HUES6 (cell line): ENCODE data around the gene DEAF1.
A peak's percentile ranks its signal among the peaks of the same experiment; 100 is the strongest.

ENCODE experiments used
- H3K27ac ChIP-seq: 2 replicates; pipeline ENCODE4 v1.7.0; 2013; ENCODE audit warnings: low read depth, mild to moderate bottlenecking, low read length, inconsistent platforms
- H3K27me3 ChIP-seq: 2 replicates; pipeline ENCODE4 v1.6.1; 2013; ENCODE audit warnings: low read length; ENCODE audit not compliant: control insufficient read depth, insufficient read depth
- H3K36me3 ChIP-seq: 2 replicates; pipeline ENCODE4 v1.6.1; 2013; ENCODE audit warnings: low read length; ENCODE audit not compliant: control insufficient read depth, insufficient read depth
- H3K4me1 ChIP-seq: 2 replicates; pipeline ENCODE4 v1.6.1; 2013; ENCODE audit warnings: low read length; ENCODE audit not compliant: control insufficient read depth, insufficient read depth
- H3K4me3 ChIP-seq: 2 replicates; pipeline ENCODE4 v1.5.1; 2013; ENCODE audit warnings: low read depth, low read length
- H3K9ac ChIP-seq: one replicate; pipeline ENCODE4 v1.6.1; 2013; ENCODE audit warnings: mild to moderate bottlenecking, low read length
- H3K9me3 ChIP-seq: 2 replicates; pipeline ENCODE4 v1.6.1; 2013; ENCODE audit warnings: low read depth, low read length; ENCODE audit not compliant: control insufficient read depth, insufficient read depth

Gene DEAF1

GRCh38 chr11:697811-698311, 2.8 kb upstream of the DEAF1 start:
- Histone ChIP-seq H3K4me3 (no peak overlapping the region; the same call in 1 of the 2 replicates), H3K27me3 (no peaks in the 10 kb centered on the region), H3K9me3 (no peaks in the 10 kb centered on the region), H3K4me1 (peaks cover 35% of the 10 kb centered on the region), H3K27ac (peak overlapping the region; percentile 52; the same call in 1 of the 2 replicates), H3K9ac (peak overlapping the region; percentile 49), H3K36me3 (peaks cover 7% of the 10 kb centered on the region; the same call in 1 of the 2 replicates)

- H3K27me3 ChIP-seq = no peaks in the 10 kb centered on the region
- H3K4me3 ChIP-seq = no peak overlapping the region
- H3K36me3 ChIP-seq = peaks cover 5% of the 10 kb centered on the region; the same call in 1 of the 2 replicates
- H3K27ac ChIP-seq = no peak overlapping the region
- H3K9me3 ChIP-seq = no peaks in the 10 kb centered on the region
- H3K9ac ChIP-seq = no peak overlapping the region
- peaks cover 35% of the 10 kb centered on the region for H3K4me1 ChIP-seq
These were observed 2.0 kb upstream of the DEAF1 start for GRCh38 chr11:696955-697491.

- Histone ChIP-seq H3K27ac (peak within 1 kb of the TSS; percentile 99), H3K9me3 (no peaks in the 10 kb centered on the region), H3K9ac (peak within 1 kb of the TSS; percentile 94), H3K27me3 (no peaks in the 10 kb centered on the region), H3K36me3 (no peaks in the 10 kb centered on the region; the same call in 1 of the 2 replicates), H3K4me3 (peak within 1 kb of the TSS; percentile 94), H3K4me1 (peaks cover 35% of the 10 kb centered on the region)
These were observed 671 bp upstream of the DEAF1 start, which contains the start of gene TMEM80 for GRCh38 chr11:695538-696248. TMEM80 (plus strand) TSS chr11:695816; CDS start chr11:695828, 12 bp downstream.

DNA sequence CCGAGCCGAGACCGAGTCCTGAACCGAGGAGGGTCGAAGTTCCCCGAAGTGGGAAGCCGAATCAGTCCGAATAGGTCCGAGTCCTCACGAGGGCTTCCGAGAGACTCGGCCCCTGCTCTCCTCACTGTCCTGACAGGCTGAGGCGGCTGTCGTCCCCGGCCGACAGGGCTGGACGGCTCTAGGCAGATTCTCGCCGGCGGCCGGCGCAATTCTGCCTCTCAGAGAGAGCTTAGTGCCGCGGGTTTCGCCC, 191 bp upstream of the DEAF1 start:
- H3K36me3 ChIP-seq = no peaks in the 10 kb centered on the region; the same call in 1 of the 2 replicates
- peak overlapping the region; percentile 94 for H3K4me3 ChIP-seq
- peaks cover 35% of the 10 kb centered on the region for H3K4me1 ChIP-seq

DNA sequence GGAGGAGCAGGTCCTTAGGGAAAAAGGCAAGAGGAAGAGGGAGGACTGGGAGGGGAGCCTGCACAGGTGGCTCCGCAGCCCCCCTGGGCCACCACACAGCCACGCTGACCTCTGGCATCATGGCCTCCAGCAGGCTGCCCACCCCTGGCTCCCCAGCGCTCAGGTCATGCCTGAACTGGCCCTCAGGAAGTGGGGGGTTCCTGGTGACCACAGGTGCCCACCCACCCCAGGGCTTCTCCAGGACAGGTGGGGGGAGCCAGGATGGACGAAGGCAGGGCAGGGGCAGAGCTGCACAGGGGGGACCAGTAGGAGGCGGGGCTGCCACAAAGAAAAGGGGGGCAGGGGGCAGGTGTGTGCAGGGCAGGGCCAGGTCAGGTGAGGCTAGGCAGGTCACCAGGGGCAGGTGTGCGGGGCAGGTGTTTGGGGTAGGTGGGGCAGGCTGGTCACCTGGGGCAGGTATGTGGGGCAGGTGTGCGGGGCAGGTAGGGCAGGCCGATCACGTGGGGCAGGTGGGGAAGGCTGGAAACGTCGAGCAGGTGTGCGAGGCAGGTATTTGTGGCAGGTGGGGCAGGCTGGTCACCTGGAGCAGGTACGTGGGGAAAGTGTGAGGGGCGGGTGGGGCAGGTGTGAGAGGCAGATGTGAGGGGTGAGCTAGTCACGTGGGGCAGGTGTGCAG, 997 bp downstream of the DEAF1 start:
- Histone ChIP-seq H3K9ac (no peak overlapping the region), H3K9me3 (no peaks in the 10 kb centered on the region), H3K36me3 (peaks cover 9% of the 10 kb centered on the region), H3K27me3 (no peaks in the 10 kb centered on the region), H3K4me1 (peaks cover 34% of the 10 kb centered on the region), H3K4me3 (no peak overlapping the region; the same call in 1 of the 2 replicates), H3K27ac (no peak overlapping the region)

More for the DNA sequence above, 191 bp upstream of the DEAF1 start:
- Histone ChIP-seq H3K9me3 (no peaks in the 10 kb centered on the region), H3K27me3 (no peaks in the 10 kb centered on the region), H3K27ac (peak overlapping the region; percentile 99), H3K9ac (peak overlapping the region; percentile 93)

GRCh38 chr11:693415-693831, 1.6 kb downstream of the DEAF1 start:
- Histone ChIP-seq H3K36me3 (peaks cover 15% of the 10 kb centered on the region), H3K4me1 (peaks cover 28% of the 10 kb centered on the region), H3K27ac (no peak overlapping the region), H3K4me3 (0 out of 2 replicates have a peak overlapping the region, but pooled peaks have one; percentile 8), H3K9me3 (no peaks in the 10 kb centered on the region), H3K27me3 (no peaks in the 10 kb centered on the region), H3K9ac (no peak overlapping the region)

DNA sequence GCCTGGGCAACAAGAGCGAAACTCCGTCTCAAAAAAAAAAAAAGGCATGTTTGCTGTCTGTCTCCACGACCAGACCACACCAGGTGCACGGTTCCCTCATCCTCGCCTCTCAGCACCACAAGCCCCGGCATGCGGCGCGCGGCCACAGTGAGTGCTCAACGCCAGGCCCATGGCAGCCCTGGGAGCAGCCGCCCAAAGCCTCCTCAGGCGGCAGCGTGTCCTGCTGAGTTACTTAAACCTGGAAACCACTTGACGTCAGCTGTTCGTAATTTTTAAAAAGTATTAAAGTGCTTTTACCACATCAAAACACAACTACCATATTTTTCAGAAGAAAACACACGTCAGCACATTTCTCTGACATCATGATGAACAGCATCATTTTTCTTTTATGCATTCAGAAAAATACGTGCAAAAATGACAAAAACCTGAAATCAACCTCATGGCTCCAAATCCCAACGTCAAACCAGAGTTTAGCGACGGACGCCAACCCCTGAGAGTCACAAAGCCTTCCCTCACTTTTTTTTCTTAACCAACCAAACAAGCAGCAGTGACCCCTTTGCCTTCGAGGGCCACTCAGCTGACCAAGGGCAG, 2.1 kb downstream of the DEAF1 start:
- no peak overlapping the region for H3K27ac ChIP-seq
- 0 out of 2 replicates have a peak overlapping the region, but pooled peaks have one; percentile 8 for H3K4me3 ChIP-seq
- H3K9me3 ChIP-seq = no peaks in the 10 kb centered on the region
- H3K27me3 ChIP-seq = no peaks in the 10 kb centered on the region
- peaks cover 23% of the 10 kb centered on the region for H3K4me1 ChIP-seq
- peaks cover 19% of the 10 kb centered on the region for H3K36me3 ChIP-seq
- no peak overlapping the region for H3K9ac ChIP-seq

- H3K4me1 ChIP-seq = peaks cover 14% of the 10 kb centered on the region
- H3K9me3 ChIP-seq = no peaks in the 10 kb centered on the region
- H3K27me3 ChIP-seq = no peaks in the 10 kb centered on the region
- no peak overlapping the region for H3K27ac ChIP-seq
- peaks cover 27% of the 10 kb centered on the region for H3K36me3 ChIP-seq
- H3K4me3 ChIP-seq = no peak overlapping the region
- no peak overlapping the region for H3K9ac ChIP-seq
These were observed 3.1 kb downstream of the DEAF1 start for GRCh38 chr11:691710-692590.

- no peak overlapping the region for H3K9ac ChIP-seq
- H3K27me3 ChIP-seq = no peaks in the 10 kb centered on the region
- peaks cover 13% of the 10 kb centered on the region for H3K4me1 ChIP-seq
- H3K9me3 ChIP-seq = no peaks in the 10 kb centered on the region
- no peak overlapping the region for H3K4me3 ChIP-seq
- peaks cover 36% of the 10 kb centered on the region for H3K36me3 ChIP-seq
- H3K27ac ChIP-seq = no peak overlapping the region
These were observed 4.0 kb downstream of the DEAF1 start for GRCh38 chr11:690738-691633.
